HK-2 (cell line): ENCODE measurements around the gene PAXIP1.
A peak's percentile ranks its signal among the peaks of the same experiment; 100 is the strongest.
"Not testable (repeated sequence)": the region's sequence is repeated elsewhere in the genome, so short reads cannot be mapped to it uniquely, and the experiment has no call there.

Experiments
- DNase-seq: peaks from one replicate; pipeline ENCODE4 v3.0.0-alpha.2; 2018; ENCODE audit not compliant: unreplicated experiment

Gene PAXIP1

DNA sequence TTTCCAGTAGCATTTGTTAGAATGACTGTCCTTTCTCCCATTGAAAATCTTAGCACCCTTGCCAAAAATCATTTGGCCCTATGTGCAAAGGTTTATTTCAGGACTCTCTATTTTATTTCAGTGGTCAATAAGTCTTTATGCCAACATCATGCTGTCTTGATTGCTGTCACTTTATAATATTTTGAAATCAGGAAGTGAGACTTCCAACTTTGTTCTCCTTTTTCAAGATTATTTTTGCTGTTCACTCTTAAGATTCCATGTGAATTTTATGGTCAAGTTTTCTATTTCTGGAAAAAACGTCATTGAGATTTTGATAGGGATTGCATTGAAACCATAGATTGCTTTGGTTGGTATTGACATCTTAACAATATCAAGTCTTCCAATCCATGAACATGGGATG, 65.1 kb downstream of the PAXIP1 start:
- DNase-seq = no peak

DNA sequence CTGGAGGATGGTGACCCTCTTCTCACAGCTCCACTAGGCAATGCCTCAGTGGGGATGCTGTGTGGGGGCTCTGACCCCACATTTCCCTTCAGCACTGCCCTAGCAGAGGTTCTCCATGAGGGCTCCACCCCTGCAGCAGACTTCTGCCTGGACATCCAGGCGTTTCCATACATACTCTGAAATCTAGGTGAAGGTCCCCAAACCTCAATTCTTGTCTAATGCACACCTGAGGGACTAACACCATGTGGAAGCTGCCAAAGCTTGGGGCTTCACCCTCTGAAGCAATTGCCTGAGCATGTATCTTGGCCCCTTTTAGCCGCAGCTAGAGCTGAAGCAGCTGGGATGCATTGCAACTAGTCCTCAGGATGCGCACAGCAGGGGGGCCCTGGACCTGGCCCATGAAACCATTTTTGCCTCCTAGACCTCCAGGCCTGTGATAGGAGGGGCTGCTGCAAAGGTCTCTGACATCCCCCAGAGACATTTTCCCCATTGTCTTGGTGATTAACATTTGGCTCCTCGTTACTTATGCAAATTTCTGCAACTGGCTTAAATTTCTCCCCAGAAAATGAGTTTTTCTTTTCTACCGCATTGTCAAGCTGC, 68.5 kb downstream of the PAXIP1 start:
- not testable (repeated sequence) for DNase-seq

DNA sequence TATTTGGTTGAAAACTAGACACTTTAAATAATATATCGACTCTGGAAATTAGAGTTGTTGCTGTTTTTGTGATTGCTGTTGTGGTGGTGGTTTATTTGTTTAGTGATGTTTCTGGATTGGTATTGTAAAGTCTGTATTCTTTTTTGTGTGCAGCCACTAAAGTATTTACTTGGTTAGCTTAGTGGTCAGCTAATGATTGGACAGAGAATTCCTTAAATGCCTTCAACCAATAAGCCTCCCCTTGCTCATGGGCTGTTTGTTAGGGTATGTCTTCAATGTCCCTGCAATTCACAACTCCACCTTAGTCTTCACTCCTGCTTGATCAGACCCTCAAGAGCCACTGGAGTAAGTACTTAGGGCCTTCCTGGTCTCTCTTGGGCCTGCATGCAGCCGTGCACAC, 71.0 kb downstream of the PAXIP1 start:
- DNase-seq = no peak

DNA sequence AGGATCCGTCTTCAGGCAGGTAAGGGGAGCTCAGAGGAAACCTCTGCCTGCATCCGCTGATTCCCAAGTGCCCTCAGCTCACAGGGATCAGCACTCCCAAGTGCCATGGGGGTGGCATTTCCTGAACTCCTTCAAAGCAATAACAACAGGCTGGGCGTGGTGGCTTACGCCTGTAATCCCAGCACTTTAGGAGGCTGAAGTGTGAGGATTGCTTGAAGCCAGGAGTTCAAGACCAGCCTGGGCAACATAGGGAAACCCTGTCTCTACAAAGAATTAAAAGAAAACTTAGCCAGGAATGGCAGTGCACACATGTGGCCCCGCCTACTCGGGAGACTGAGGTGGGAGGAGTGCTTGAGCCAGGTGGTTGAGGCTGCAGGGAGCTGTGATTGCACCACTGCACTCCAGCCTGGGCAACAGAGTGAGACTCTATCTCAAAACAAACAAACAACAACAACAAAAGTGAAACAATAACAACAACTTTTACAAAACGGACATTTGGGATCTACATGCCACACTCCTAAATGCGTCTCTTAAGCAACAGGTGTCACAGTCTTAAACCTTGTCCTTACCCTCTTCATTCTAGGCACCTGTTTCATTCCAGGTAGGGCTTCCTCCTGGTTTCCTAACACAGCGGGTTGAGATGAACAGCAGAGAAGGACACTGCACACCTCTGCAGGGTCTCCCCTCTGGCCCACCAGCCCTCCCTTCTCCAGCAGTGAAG, 73.8 kb downstream of the PAXIP1 start:
- no peak for DNase-seq

DNA sequence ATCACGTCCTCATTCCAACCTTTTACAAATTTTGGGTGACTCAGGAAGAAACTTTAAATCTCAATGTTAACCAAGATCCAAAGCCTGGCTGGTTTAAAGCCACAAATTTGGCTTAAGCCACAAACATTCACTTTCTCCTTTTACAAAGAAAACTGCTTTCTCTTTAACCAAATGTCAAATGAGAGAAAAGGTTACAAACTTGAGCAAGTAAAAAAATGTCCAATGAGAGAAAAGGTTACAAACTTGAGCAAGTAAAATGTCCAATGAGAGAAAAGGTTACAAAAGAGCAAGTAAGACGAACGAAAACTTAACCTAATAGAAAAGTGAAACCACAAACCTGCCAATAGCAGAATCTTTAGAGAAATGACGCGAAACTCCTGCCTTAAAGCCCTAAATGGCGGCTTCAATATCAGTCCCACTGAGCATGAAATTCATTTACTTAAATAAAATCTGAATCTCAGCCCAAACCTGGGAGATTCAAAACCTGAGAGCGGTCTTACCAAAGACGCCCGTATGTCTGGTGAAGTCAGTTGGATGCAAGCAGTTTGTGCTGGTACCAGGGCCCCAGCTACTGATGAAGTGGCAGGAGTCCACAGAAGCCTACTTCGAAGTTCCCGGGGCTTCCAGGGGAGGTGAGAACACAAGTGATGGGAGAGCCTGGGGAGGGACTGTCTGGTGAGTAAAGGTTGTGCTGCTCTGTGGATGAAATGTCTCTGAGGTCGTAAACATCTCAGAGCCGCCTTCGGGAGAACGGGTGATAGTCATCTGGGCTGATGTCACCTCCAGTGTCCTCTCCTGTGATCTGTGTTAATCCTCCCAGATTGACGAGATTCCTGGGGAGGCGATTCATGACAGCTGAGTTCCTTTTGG, 74.6 kb downstream of the PAXIP1 start:
- DNase-seq = peak; percentile 44

DNA sequence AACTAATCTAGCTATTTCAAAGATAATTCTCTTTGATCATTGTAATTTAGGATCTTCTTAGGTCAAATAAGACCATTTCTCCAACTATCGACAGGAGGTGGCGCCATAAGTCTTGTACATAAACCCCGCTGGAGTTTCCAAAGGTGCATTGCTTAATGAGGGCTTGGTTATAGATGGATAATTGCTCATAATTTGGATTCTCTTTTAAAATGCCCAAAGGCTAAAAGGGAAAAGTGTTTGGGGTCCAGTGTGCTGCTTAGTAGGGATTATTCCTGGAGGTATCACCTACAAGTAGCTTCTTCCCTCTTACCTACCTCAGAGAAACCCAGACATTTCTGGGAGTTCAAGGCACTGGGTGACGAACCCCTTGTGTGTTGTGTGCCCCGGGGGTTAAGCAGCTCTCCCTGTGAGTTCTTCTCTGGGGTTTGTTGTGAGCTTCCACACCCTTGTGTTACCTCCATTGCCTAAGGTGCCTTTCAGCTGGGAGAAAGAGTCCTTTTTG, 75.2 kb downstream of the PAXIP1 start:
- DNase-seq = peak; percentile 43

DNA sequence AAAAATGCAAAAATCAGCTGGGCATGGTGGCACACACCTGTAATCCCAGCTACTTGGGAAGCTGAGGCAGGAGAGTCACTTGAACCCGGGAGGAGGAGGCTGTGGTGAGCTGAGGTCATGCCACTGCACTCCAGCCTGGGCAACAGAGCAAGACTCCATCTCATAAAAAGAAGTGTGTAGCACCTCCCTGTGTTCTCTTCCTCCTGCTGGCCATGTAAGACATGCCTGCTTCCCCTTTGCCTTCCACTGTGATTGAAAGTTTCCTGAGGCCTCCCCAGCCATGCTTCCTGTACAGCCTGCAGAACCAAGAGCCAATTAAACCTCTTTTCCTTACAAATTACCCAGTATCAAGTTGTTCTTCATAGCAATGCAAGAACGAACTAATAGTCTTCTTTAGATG, 80.5 kb downstream of the PAXIP1 start:
- not testable (repeated sequence) for DNase-seq

DNA sequence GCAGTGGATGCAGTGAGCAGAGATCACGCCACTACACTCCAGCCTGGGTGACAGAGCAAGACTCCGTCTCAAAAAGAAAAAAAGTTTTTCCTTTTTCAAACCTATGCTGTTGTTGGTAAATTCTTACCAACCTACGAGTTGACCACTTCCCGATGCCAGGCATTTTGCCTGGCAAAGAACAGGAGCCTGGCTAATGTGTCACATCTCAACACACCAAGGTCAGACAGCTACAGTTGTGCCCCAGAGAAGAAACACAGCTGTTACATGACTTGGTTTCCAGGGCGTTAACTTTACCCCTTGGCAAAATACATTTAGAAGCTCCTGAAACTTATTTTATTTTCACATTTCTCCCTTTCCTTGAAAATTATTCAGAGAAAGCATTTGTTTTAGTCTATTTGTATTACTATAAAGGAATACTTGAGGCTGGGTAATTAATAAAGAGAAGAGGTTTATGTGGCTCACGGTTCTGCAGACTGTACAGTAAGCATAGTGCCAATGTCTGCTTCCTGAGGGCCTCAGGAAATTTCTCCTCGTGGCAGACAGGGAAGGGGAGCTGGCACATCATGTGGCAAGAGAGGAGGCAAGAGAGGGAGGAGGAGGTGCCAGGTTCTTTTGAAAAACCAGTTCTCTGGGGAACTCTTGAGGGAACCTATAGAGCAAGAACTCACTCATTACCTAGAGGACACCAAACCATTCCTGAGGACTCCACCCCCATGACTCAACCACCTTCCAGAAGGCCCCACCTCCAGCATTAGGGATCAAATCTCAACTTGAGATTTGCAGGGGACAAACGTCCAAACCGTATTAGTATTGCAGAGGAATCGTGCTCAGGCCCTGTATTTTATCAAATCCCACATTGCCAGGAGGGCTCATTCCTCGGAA, 83.3 kb downstream of the PAXIP1 start:
- DNase-seq = no peak

DNA sequence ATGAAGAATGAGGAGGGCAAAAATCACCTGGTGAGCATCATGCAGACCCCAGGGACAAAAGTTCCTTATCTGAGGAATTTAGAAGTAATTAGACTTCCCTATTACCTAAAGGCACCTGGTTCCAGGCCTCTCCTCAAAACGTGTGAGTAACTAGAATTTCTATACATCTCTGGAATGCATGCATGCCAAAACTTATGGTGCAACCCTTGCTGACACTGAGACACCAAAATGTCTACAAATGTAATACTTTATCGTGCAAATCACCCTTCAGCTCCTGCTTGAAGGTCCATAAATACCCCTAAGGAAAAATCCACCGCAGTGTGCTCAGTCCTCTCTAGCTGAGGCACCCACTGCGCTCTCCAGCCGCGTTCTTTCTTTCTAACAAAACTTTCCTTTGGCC, 84.2 kb downstream of the PAXIP1 start:
- DNase-seq = no peak

DNA sequence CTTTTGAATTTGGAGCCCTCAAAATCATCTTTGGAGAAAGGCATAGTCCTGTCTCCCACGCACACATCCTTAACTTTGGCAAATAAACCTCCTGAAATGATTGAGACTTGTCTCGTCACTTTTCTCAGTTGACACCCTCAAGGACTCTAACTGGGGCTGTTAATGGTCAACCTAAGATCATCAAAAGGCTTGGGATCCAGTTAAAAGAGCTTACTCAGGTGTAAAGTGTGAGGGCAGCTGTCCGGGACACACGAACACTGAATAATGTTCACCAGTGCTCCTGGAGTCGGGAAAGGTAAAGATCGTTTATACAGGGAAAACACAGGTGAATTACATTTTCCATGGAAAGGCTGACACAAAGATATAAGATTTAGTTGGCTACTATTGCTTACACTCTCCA, 84.7 kb downstream of the PAXIP1 start:
- DNase-seq = no peak

DNA sequence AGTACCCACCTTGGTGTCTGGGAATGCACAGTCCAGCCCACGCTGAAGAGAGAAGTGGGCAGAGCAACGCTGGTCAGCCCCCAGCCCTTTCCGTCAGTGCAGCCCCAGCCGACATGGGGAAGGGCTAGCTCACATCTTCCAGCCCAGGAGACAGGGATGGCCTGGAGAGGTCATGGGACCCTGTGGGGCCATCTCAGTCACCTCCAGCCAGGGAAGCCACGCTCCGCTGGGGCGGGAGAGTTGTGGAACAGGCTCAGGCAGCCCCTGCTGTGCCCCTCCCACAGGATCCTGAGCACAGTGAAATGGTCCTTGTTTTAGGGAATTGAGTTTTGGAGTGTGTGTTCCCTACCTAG, 85.1 kb downstream of the PAXIP1 start:
- no peak for DNase-seq

DNA sequence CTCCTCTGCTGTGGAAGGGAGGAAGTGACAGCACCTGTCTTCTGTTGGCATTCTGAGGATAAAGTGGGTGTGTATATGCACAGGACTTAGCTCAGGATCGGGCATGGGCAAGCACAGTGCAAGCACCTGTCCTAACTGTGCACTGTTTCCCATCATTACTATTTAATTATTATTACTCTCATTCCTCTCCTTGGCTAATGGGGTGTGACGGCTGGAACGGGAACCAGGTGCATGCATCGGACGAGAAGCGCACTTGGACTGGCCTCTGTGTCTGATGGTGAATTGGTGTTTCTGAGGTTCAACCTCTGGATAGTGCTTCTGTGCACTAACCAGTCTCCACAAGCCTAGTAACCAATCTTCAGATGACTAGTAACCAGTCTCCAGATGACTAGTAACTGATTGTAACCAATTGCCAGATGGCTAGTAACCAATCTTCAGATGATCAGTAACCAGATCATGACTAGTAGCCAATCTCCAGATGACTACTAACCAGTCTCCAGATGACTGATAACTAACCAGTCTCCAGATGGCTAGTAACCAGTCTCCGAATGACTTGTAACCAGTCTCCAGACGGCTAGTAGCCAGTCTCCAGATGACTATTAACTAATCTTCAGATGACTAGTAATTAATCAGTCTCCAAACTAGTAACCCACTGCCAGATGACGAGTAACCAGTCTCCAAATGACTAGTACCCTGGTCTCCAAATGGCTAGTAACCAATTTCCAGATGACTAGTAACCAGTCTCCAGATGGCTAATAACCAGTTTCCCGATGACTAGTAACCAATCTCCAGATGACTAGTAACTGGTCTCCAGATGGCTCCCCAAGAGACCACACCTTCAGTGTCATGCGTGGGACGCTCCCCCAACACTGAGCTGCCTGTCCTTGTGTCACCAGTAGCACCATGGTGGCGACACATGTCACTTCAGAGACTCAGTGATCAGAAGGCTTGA, 85.8 kb downstream of the PAXIP1 start:
- no peak for DNase-seq

DNA sequence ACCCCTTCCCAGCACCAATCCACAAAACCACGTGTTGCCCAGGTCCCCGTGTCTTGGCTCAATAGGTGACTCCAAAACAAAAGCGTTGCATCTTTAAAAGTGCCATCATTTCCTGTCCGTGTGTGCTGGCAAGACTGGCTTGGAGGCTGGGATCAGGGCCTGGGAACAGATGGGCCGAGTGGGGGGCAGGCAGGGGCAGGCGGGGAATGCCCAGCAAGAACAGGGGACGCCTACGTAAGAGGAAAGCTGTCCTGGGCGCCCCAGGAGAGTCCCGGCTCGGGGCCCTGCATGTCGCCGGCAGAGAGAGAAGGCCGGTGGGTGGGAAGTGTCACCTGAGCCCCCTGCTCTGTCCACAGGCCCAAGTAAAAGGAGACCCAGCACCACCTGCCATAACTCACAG, 86.5 kb downstream of the PAXIP1 start:
- DNase-seq = no peak

DNA sequence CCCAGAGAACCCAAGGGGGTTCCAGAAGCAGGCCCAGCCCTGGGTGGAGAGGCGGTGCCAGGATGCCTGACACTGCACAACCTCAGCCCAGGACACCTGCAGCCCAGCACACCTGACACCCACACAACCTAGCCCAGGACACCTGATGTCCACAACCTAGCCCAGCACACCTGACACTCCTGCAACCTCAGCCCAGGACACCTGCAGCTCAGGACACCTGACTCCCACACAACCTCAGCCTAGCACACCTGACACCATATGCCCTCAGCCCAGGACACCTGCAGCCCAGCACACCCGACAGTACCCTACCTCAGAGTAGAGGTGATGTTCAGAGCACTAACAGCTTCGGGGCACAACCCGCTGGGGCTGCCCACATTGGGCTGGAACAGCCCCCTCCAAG, 87.3 kb downstream of the PAXIP1 start:
- no peak for DNase-seq

DNA sequence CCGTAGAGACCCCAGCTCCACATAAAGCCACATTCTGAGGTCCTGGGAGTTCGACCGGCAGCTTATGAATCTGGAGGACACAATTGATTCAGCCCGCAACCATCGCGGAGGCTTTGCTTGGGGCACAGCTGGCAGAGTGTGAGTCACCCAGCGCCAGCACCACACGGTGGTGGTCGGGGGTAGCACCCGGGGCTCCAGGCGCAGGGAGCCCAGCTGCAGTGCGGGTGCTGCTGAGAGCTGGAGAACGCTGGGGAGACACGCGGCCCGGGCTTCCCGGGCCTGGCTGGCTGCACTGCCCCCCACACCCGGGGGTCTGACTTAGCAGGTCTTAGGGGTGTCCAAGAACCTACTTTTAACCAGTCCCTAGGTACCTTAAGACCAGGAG, 87.9 kb downstream of the PAXIP1 start:
- no peak for DNase-seq

DNA sequence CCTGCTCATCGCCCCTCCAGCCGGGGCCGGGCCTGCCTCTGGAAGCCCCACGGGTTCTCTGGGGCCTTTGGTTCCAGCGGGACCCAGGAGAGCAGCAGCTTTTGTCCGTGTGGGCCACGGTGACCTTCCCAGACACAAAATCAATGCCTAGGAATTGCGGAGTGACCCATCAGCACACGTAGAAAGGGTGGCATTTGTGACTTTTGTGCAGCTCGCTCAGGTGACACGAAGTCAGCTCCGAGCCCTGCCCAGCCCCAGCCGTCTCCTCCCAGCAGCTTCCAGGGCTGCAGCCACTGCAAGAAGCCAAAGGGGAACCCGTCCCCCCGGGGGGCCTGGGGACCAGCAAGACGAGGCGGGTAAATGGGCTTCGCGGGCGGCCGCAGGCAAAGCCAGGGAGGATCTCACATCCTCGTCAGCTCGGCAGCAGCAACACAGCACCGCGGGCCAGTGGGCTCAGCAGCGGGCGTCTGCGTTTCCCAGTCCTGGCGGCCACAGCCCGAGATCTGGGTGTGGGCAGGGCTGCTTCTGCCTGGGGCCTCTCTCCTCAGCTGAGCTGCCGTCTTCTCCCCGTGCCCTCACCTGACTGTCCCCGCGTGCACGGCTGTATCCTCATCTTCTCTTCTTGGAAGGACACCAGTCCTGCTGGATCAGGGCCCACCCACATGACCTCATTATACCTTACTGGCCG, 88.5 kb downstream of the PAXIP1 start:
- DNase-seq = no peak

DNA sequence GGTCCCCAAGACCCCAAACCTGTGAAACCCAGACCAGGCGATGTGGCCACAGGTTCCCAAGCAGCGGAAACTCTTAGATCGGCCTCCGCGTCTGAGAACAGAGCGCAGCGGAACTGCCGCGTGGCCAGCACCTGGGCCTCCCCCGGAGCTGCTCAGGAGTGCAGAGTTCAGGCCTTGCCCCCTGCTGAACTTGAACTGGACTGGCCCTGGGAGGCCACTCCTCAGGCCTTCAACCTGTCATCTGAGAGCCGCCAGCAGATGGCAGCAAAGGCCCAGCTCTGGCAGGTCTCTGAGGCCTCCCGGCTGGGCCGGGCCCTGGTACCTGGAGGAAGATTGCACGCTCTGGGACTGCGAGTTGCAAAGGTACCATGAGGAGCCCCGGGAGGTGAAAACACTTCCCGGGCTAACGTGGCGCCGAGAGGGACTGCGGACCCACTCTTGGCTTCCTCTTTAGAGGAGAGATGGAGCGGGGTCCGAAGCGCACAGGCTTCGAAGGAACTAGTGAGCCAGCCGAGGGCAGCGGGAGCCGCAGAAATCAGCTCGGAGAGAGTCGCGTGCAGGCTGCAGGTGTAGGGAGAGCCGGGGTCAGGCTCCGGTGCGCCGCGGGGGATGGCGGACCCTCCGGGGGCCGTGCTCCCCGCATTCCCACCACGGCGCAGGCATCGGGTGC, 89.2 kb downstream of the PAXIP1 start:
- peak; percentile 84 for DNase-seq

DNA sequence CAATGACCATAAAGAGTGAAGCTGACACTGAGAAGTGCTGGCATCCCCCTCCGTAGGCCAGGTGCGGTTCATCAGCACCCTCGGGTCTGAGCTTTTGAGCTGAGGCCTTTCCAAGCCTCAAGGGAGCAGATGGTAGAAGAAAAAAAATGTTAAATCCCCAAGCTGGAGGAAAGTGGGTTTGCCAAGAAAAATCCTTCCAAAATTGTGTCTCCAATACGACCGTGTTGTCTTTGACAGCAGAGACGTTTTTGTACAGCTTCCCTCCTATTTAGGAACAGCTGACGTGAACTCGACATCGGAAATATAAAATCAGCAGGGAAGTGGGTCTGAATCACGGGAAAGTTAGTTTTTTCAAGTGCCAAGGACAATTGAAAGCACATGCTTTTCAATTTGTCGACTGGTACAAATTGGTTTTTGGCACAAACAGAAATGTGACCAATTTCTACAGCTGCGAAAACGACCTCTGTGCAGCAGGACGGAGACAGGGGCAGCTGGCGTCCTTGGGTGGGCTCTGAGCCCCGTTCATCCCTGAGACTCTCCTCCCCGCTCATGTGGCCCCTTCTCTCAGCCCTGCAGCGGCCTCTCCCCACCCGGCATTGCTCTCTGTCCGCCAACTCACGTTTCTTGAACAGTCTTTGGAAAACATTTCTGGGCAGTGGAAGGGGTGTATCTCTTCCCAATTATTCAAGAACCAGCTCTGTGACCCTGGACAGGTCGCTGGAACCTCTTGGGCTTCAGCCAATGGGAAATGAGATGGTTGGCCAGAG, 89.9 kb downstream of the PAXIP1 start:
- DNase-seq = no peak
